PC-9 (cell line): ENCODE data around the gene MET. TPM values are rescaled to one million over a fixed set of nuclear protein-coding genes. Genes with fewer than 3 reads are reported as not detected.

Experiments used
- BruUV-seq: library from RNA; stranded (reverse); fragments of 400-500 nt; replicated peaks from 2 replicates; lab custom pipeline; 2021; lab: Mats Ljungman, UMichigan
- CTCF ChIA-PET: fragments of 300-600 bp; sonication (Branson Sonifier 250); formaldehyde crosslinking; loops from one replicate; lab custom pipeline; 2022; ENCODE audit warnings: antibody characterized with exemption; lab: Charles Lee
- POLR2A ChIA-PET: fragments of 300-600 bp; sonication (Branson Sonifier 250); formaldehyde crosslinking; loops from one replicate; lab custom pipeline; 2022; ENCODE audit warnings: antibody characterized with exemption; ENCODE audit not compliant: unreplicated experiment; lab: Charles Lee
- DNase-seq, 2 experiments: peaks; one replicate each; pipeline versions ENCODE4 v3.0.0 to v3.0.0-alpha.2; 2015 to 2022; ENCODE audit warnings: mixed read lengths in 1 of 2
- H2AFZ ChIP-seq: fragments of 200-600 bp; sonication (generic); 2 replicates; pipeline ENCODE4 v1.8.1; 2017; ENCODE audit warnings: antibody characterized with exemption
- H3F3A ChIP-seq: fragments of 200-600 bp; sonication (generic); 2 replicates; pipeline ENCODE4 v1.8.1; 2017; ENCODE audit warnings: antibody characterized with exemption, mild to moderate bottlenecking, low read depth; ENCODE audit not compliant: insufficient read depth
- H3K27ac ChIP-seq: fragments of 200-600 bp; sonication (generic); 2 replicates; pipeline ENCODE4 v1.6.1; 2016; ENCODE audit warnings: mixed run types
- H3K27me3 ChIP-seq: fragments of 200-600 bp; sonication (generic); 2 replicates; pipeline ENCODE4 v1.6.1; 2016; ENCODE audit warnings: low read depth, mixed run types; ENCODE audit not compliant: insufficient read depth
- H3K36me3 ChIP-seq: fragments of 200-600 bp; sonication (generic); 2 replicates; pipeline ENCODE4 v1.6.1; 2016; ENCODE audit warnings: low read depth, mixed run types
- H3K4me1 ChIP-seq: fragments of 200-600 bp; sonication (generic); replicated peaks from 2 replicates; pipeline ENCODE4 v1.6.1; 2016; ENCODE audit warnings: mixed run types; ENCODE audit not compliant: insufficient read depth
- H3K4me2 ChIP-seq: fragments of 200-600 bp; sonication (generic); 2 replicates; pipeline ENCODE4 v1.6.1; 2017; ENCODE audit warnings: mixed run types
- H3K4me3 ChIP-seq: fragments of 200-600 bp; sonication (generic); 2 replicates; pipeline ENCODE4 v1.6.1; 2016; ENCODE audit warnings: mixed run types
- H3K79me2 ChIP-seq: fragments of 200-600 bp; sonication (generic); 2 replicates; pipeline ENCODE4 v1.6.1; 2017; ENCODE audit warnings: low read depth, mixed run types
- H3K9me2 ChIP-seq: fragments of 200-600 bp; sonication (generic); 2 replicates; pipeline ENCODE4 v1.8.1; 2017; ENCODE audit warnings: mild to moderate bottlenecking; ENCODE audit not compliant: insufficient read depth
- H3K9me3 ChIP-seq: fragments of 200-600 bp; sonication (generic); 2 replicates; pipeline ENCODE4 v1.8.1; 2016; ENCODE audit warnings: low read depth; ENCODE audit not compliant: insufficient read depth
- H4K20me1 ChIP-seq: fragments of 200-600 bp; sonication (generic); 2 replicates; pipeline ENCODE4 v1.8.1; 2017; ENCODE audit not compliant: insufficient read depth
- EZH2 ChIP-seq: fragments of 200-600 bp; sonication (generic); IDR thresholded peaks from 2 replicates; pipeline ENCODE4 v1.8.0; 2017; ENCODE audit warnings: antibody characterized with exemption, low read depth
- intact Hi-C: fragments of 100-400 bp; cut with micrococcal nuclease; formaldehyde crosslinking; loops from one replicate; pipeline ENCODE4 v1.10.0; 2022; ENCODE audit not compliant: unreplicated experiment
- total RNA-seq: library from RNA; stranded (reverse); gene quantifications from 2 replicates; pipeline ENCODE4 v1.2.3, GENCODE V29; 2021
- TF ChIP-seq, protein P1 (sequence below): fragments of 200-600 bp; sonication (generic); conservative IDR thresholded peaks from 2 replicates; pipeline ENCODE4 v1.6.1; 2017; ENCODE audit warnings: mixed run types, antibody characterized with exemption, mild to moderate bottlenecking, moderate library complexity

The MET gene
- total RNA-seq, 1 experiment from 2014 or later = 287 TPM

DNA sequence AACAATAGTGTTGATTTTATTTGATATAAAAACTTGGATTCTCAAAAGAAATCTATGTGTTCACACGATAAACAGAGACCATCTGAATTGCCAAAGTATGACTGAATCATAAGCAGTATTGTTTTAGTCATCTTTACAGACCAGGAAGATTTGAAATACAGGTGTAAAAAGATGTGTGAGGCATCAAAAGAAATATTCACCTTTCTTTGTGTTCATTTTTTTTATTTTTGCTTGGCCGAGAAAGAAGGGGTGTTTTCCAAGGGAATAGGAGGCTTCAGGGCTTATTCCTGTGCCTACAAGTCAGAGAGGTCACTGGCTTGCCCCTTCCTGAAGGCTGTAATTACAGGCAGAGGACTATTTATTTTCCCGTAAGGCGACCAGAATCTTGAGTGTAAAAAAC lies 37.3 kb downstream of the MET start:
- DNase-seq = no peak
- H3K36me3 ChIP-seq = peaks cover 7% of the 10 kb centered on the region; the same call in 1 of the 2 replicates
- BruUV-seq = no TSS peak
- no peak overlapping the region for H3K4me3 ChIP-seq
- H3K27me3 ChIP-seq = no peaks in the 10 kb centered on the region
- peaks cover 38% of the 10 kb centered on the region for H3F3A ChIP-seq
- peaks cover 58% of the 10 kb centered on the region for H3K79me2 ChIP-seq
- TF ChIP-seq, protein P1, sequence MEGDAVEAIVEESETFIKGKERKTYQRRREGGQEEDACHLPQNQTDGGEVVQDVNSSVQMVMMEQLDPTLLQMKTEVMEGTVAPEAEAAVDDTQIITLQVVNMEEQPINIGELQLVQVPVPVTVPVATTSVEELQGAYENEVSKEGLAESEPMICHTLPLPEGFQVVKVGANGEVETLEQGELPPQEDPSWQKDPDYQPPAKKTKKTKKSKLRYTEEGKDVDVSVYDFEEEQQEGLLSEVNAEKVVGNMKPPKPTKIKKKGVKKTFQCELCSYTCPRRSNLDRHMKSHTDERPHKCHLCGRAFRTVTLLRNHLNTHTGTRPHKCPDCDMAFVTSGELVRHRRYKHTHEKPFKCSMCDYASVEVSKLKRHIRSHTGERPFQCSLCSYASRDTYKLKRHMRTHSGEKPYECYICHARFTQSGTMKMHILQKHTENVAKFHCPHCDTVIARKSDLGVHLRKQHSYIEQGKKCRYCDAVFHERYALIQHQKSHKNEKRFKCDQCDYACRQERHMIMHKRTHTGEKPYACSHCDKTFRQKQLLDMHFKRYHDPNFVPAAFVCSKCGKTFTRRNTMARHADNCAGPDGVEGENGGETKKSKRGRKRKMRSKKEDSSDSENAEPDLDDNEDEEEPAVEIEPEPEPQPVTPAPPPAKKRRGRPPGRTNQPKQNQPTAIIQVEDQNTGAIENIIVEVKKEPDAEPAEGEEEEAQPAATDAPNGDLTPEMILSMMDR = no peak
- TF ChIP-seq EZH2 = no peak
- H3K4me2 ChIP-seq = peak overlapping the region; percentile 10; the same call in 1 of the 2 replicates
- H3K9me2 ChIP-seq = no peaks in the 10 kb centered on the region
- POLR2A ChIA-PET = no interaction called here
- H2AFZ ChIP-seq = no peak overlapping the region
- intact Hi-C loops = loop anchor here (5.0 kb wide), 1 partner anchor 267 kb away; no protein-coding TSS in a partner anchor
- CTCF ChIA-PET = no interaction called here
- no peaks in the 10 kb centered on the region for H3K9me3 ChIP-seq
- peaks cover 73% of the 10 kb centered on the region for H3K4me1 ChIP-seq
- no peaks in the 10 kb centered on the region for H4K20me1 ChIP-seq
- H3K27ac ChIP-seq = peak overlapping the region; percentile 78

DNA sequence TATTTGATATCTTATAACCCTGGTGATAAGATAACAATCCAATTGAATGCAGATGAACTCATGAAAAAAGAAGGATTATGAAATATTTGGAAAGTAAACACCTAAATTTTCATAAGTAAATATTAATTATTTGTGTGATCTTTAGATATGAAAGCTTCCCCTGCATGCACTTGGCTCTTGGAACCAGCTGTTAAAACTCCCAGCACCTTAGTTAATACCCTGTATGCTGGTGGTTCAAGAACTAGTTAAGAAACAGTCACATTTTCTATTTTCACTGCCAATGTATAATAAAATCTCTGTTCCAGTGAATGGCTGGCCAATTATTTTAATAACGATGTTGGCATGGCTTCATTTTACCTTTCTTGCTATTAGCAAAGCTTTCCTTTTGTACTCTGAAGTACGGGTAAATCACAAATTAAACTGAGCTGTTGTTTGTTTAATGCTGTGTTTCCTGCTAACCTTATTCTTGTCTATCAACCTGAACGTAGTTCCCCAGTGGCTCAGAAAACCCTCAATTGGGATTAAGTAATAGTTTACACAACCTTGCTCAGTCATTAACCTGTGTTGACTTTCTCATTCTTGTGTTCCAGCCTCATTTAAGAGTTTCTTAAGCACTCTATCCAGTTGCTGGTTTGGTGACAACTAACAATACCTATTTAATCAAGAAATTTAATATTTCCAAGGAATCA lies 38.9 kb downstream of the MET start:
- Histone ChIP-seq H4K20me1 (no peaks in the 10 kb centered on the region), H3K79me2 (peaks cover 57% of the 10 kb centered on the region), H3K9me2 (no peaks in the 10 kb centered on the region), H3K9me3 (no peaks in the 10 kb centered on the region), H3K4me2 (peak overlapping the region; percentile 73), H3K36me3 (peaks cover 7% of the 10 kb centered on the region; the same call in 1 of the 2 replicates), H3K27ac (peak overlapping the region; percentile 78), H3F3A (peaks cover 36% of the 10 kb centered on the region), H2AFZ (no peak overlapping the region; the same call in 1 of the 2 replicates), H3K4me3 (0 out of 2 replicates have a peak overlapping the region, but pooled peaks have one; percentile 19), H3K4me1 (peaks cover 64% of the 10 kb centered on the region), H3K27me3 (no peaks in the 10 kb centered on the region)
- TF ChIP-seq, protein P1 = no peak
- no peak for TF ChIP-seq EZH2
- ChIA-PET CTCF (no interaction called here), POLR2A (interaction anchor here (0.6 to 0.9 kb wide), 6 partner anchors 23 to 209 kb away, joined by 3 to 9 read pairs (median 4); no protein-coding TSS in a partner anchor)
- BruUV-seq = no TSS peak
- DNase-seq = peak in 1 of 2 experiments; percentile 88
- intact Hi-C loops = loop anchor here (5.0 kb wide), 1 partner anchor 241 kb away; the partner anchor contains the start of gene ST7

DNA sequence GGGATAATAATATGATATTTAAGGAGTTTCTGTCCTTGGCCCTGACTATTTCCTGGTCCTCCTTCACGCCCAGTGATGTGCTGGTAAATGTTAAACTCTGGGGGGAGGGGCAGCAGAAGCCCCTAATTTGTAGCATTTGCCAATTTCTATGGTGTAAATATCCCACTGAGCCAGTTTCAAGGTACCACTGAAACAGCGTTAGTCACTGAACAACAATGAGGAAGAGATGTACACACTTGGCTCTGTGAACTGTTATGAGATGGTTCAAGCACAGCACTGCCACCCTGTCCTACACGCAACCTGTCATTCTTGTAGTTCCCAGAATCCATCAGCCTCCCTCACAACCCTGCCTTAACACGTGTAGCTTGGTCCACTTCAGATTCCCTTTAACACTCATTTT lies 39.8 kb downstream of the MET start:
- H3K9me2 ChIP-seq = no peaks in the 10 kb centered on the region
- no peak overlapping the region for H2AFZ ChIP-seq
- no peaks in the 10 kb centered on the region for H4K20me1 ChIP-seq
- peak overlapping the region; percentile 73 for H3K4me2 ChIP-seq
- H3F3A ChIP-seq = peaks cover 37% of the 10 kb centered on the region
- peak overlapping the region; percentile 78 for H3K27ac ChIP-seq
- H3K36me3 ChIP-seq = peaks cover 7% of the 10 kb centered on the region; the same call in 1 of the 2 replicates
- DNase-seq = no peak
- H3K4me1 ChIP-seq = peaks cover 61% of the 10 kb centered on the region
- CTCF ChIA-PET = no interaction called here
- H3K4me3 ChIP-seq = no peak overlapping the region
- H3K79me2 ChIP-seq = peaks cover 56% of the 10 kb centered on the region
- POLR2A ChIA-PET = no interaction called here
- TF ChIP-seq, protein P1 = no peak
- TF ChIP-seq EZH2 = no peak
- no TSS peak for BruUV-seq
- H3K27me3 ChIP-seq = no peaks in the 10 kb centered on the region
- H3K9me3 ChIP-seq = no peaks in the 10 kb centered on the region
- intact Hi-C loops = loop anchor here (5.0 kb wide), 1 partner anchor 241 kb away; the partner anchor contains the start of gene ST7
